Activated CD4-positive, alpha-beta T cell treated with anti-CD3 and anti-CD28 coated beads, Interleukin-2, Interleukin-6, amounts not matched to agents 100 ng/mL and 50 ng/mL, durations not matched to agents 16 hours and 8 hours (primary cell): ENCODE data around the gene TAPT1.

Experiments
- DNase-seq: peaks from one replicate; pipeline ENCODE4 v3.0.0-alpha.2; 2020

Gene TAPT1

DNA sequence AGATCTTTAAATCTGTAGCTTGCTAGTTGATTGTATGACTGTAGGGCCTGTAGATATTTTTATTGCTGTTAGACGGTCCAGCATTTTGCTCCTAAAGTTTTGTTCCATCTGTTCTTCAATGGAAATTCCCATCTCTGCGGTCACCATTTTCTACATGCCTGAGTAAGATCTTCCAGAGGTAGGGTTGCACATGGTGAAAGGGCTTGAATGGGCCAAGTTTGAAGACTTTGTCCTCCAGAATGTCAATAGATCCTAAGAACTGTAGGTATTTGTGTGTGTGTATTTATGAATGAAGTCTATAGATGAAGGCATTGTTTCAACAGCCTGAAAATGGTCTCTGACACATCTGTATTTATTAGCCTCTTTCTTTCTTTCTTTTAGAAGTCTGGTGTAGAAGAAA is 22.3 kb upstream of the TAPT1 start:
- DNase-seq: no peak

GRCh38 chr4:16245241-16245640 is 19.0 kb upstream of the TAPT1 start:
- no peak for DNase-seq

DNA sequence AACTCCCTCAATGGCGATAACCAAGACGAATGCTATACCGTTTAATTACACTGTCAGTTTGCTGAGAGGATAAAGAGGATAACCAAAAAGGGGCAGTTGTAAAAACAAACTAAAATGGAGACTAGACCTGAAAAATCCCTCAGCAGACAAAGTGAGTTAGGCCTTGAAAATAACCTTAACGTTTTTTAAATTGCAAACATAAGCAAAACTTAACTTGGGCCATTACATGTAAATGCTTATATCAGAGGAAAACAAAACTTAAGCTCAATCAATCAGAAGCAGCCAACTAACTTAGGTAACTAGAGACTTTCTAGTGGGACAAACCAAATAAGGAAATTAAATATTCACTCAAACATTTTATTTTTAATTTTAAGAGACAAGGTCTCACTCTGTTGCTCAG is 17.0 kb upstream of the TAPT1 start:
- no peak for DNase-seq

DNA sequence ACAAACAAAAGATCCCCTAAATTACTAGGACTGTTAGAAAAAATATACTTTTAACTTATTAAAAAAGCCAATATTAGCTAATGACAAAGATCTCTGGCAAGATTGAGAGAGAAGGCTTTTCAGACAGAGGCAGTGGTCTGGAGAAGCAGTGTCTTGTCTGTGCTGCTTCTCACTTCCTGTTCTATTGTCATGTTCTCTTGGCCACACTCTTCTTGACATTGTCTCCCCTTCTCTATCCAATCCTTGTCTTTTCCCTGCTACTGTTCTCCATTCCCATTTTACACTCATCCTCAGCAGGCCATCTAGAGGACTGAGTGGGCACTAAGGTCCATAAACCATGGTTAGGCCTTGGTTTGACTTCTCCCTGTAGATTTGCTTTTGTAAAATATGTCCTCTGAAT is 14.0 kb upstream of the TAPT1 start:
- DNase-seq: no peak

GRCh38 chr4:16239086-16239485 is 12.8 kb upstream of the TAPT1 start:
- DNase-seq: no peak

DNA sequence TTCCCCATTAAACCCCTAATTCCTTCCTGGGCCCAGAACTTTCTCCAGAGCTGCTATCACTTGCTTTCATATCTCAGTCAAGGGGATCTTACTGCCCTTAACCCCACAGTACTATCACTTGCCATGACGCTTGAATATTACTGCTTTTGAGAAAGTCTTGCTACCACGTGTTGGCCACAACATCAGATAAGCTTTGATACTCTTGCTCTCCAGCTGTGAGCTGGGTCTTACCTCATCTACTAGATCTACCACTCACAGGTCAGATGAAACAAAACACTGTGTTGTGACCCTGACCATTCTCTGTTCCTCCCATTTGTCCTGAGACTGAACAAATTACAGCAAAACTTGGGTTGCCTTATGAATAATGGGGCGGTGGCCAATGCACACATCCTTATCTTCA is 12.1 kb upstream of the TAPT1 start:
- peak; percentile 47 for DNase-seq

DNA sequence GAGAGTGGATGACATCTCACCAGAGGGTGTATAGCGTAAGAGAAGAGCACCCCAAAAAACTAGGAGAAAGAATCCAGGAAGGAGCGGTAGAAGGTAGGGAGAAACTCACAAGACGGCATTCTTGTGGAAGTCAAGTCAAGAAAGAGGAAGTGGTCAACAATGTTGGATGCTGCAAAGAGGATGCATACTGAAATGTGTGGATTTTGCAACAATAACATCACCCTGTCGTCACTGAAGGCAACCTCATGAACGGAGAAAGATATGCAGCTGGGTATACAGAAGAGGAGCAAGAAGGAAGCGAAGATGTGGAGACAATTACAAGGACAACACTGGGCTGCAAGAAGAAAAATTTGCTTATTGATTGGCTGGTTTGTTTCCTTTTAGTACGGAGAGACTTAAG is 11.4 kb upstream of the TAPT1 start:
- DNase-seq: no peak

DNA sequence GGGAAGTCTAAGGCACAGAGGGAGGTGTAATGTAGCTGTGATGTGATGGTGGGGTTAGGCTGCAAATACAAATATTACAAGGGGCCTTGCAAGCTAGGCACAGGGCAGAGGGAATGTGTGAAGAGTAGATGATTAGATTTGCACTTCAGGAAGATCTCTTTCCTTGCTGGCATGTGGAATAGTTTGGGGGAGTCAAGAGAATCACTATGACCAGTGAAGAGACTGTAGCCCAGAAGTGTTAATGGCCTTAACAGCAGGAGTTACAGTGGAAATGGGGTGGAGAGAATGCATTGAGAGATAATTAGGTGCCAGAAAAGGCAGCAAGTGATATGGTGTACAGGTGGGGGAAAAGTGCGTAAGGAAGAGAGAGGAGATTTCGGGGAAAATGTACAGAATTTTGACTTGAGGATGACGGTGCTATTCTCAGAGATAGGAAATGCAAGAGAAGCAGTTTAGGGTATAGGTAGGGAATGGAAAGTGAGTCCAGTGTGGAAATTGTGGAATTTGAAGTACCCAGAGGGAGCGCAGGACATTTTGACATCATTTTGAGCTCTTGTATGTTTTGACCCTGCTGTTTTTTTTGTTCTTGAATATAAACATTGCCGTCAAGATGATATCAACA is 10.2 kb upstream of the TAPT1 start:
- DNase-seq: no peak

DNA sequence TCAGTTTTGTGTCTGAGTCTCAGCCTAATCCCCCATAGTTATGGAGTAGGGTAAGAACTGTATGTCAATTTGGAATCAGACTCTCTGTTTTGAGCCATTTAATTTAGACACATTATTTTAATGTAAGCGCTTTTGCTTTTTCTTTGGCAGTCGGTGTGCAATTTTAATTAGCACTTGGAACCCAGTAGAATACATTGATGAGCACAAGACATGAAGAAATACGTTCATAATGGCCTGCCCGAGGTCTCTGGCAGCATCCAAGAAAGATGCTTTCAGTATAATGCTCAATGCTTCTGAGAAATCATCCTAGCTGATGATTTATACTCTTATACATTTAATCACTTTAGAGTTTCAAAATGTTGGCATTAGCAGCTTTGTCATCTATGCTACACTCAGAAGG is 8.9 kb upstream of the TAPT1 start:
- no peak for DNase-seq

DNA sequence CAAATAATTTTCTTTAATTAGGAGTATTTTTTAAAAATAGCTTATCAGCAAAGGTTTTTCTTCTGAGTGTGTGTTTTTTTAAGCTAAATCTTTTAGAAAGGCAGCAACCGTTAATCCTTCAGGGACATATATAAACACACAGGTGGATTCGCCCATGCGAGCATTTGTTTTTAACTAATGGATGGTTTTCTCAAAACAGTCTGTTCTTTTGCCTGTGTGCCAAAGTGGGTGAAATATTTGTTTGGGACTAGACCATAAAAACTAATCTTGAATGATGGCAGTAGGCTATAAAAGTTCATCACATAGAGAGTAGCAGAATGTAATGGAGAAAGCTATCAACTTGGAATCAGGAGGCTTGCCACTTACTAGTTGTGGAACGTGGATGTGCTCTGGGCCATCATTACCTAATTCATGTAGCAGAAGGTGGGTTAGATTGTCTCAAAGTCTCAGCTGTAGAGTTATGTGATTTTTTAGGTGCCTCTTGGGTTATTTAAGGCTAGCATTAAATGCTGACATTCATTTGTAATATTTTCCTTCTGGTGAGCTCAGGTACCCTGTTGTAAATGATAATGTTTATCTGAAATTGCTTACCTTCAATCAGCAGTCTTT is 7.4 kb upstream of the TAPT1 start:
- DNase-seq: no peak

GRCh38 chr4:16231570-16232245 is 5.4 kb upstream of the TAPT1 start:
- DNase-seq: no peak

- no peak for DNase-seq
These were observed 4.0 kb upstream of the TAPT1 start for GRCh38 chr4:16230308-16230707.

- no peak for DNase-seq
These were observed 3.3 kb upstream of the TAPT1 start for GRCh38 chr4:16229604-16230003.

DNA sequence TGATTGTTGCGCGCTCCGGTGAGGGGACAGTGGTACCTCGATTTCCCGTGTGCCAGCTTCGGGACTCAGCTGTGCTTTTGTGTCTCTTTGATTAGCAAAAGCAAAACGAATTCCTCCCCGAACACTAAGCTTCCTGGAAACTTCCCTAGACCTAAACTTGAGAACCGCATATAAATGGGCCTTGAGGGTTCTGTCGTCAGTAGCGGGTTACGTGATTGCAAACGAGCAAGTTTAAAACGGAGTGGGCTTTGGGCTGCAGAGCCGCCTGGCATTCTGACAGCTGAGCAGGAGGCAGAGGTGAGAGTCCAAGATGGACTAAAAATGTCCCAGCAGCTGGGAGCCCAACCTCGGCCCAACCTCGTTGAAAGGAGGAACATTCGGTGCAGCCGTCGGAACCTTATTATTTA is 1.2 kb upstream of the TAPT1 start:
- no peak for DNase-seq

- DNase-seq: peak; percentile 41
These were observed 668 bp upstream of the TAPT1 start for GRCh38 chr4:16226816-16227461.

DNA sequence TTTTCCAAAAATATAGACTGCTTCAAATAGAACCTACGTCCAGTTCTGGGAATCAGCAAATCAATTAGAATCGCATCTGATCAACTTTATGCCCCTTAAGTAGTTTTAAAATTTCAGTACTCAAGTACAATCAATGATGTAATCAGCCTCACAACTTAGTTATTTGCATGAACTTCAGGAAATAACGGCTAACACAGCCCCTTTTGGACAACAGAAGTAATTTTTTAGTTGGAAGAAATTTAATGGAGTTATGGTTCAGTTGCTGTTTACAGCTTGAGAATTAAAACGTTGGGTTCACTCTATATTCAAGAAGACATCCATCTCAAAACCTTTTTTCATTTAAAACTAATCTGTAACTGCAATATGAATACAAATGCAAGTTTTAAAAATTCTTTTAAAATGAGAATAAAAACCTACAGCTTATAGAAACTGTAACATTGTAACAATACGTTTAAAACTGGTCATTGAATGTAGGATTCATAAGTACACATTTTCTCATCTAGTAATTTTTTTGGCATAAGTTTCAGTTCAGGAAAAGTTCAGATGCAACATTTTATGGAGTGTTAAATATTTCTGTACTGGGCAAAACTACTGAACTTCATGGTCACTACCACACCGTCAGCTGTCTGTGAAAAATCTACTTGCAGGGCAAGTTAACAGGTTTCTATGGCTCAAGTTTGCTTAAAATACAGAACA is 956 bp downstream of the TAPT1 start:
- DNase-seq: no peak

- no peak for DNase-seq
These were observed 1.8 kb downstream of the TAPT1 start for GRCh38 chr4:16224264-16225166.

DNA sequence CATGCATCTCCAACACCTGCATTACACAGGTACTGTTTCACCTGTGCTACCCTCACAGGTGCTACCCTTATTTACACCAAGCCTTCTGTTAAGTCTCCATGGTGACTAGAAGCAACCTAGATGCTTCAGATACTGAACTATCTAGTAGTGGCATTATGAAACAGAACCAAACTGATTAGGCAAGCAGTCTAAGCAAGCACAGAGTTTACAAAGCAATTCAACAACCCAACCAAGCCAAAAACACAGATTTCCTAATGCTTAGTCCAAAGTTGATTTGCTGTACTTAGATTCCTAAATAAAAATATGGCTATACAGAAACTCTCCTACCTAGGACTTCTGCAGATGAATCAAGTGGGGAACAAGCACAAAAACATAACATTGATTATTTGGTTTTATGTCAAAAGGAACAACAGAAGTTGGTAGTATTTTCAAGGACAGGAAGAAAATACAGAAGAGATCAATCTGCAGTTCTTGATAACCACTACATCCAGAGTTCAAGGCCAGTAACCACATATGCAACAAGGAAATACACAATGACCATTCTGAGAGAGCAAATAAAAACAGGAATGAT is 3.2 kb downstream of the TAPT1 start:
- no peak for DNase-seq

DNA sequence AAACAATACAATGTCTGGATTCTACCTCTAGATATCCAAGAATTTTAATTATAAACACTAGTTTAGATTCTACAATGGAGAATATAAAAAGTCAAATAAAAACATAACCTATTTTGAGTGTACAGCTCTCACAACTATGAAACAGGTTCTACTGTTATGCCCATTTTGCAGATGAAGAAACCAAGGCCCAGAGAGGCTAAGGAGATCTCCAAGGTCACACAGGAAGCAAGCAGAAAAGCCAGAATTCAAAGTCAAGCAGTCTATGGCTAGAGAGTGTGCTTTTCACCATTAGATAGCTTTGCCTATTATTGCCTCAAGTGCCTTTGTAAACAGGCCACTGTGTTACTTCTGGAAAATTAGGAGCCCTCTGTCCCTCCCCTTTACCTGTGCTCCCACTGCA is 7.3 kb downstream of the TAPT1 start:
- DNase-seq: no peak

DNA sequence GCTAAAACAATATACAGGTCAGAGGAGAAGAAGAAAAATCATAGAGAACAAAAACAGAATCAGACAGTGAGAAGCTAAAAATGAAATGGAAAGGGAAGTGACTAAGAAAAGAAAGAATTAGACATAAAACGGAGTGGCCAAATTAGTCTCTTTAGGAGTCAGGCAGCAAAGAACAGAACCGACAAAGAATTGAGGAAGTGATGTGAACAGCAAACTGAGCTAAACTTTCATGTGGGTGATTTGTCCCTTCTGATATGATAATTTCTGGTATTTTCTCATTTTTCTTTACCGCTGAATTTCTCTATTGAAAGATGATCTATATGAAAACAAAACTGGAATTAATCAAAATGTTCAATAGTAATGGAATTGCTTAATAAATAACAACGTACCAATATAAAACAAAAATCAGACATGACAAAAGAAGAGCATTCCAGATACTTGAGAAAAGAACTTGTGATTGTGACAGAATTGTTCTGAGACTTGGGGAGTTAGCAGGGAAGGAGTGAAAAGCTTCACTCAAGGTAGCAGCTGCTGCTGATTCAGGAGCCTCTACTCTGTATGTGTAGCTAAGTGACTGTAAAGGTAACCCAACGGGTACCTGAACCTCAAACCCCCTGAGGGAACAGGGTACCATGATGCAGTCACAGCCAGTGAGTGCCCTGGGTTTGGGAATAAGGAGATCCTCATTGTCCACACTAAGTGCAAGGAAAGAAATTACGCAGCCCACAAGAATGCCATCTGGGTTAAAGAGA is 8.8 kb downstream of the TAPT1 start:
- DNase-seq: peak; percentile 39

DNA sequence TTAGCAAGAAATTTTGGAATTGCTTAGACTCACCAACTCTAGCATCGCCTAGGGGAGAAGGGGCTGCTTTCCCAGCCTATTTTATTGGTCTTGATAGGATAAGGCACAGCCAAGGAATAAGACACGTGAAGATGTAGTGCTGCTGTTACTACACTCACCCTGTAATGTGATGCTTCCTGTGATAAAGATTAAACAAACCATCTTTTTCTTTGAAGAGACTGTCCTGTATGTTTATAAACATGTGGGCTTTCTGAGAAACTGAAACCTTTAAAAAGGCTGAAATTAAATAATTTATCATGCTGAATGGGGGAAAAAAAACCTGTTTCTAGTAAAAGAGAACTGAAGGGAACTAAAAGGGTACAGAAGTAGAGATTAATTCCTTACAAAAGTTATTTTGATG is 13.2 kb downstream of the TAPT1 start:
- no peak for DNase-seq
